Smooth muscle cell (in vitro differentiated cells): ENCODE results near the gene WDR86. TPM values are rescaled to one million over a fixed set of nuclear protein-coding genes. Genes with fewer than 3 reads are reported as not detected.

Experiments used
- DNase-seq: peaks from one replicate; lab custom pipeline; 2025; ENCODE audit not compliant: unreplicated experiment; lab: John Stamatoyannopoulos, UW
- H2AFZ ChIP-seq: fragments of 200-600 bp; sonication (generic); 2 replicates; pipeline ENCODE4 v1.6.0; 2016; ENCODE audit warnings: antibody characterized with exemption, low read depth, mild to moderate bottlenecking
- H3F3A ChIP-seq: fragments of 200-600 bp; sonication (generic); 2 replicates; pipeline ENCODE4 v1.6.0; 2017; ENCODE audit warnings: antibody characterized with exemption, low read depth
- H3K27ac ChIP-seq: fragments of 200-600 bp; sonication (generic); 2 replicates; pipeline ENCODE4 v1.5.1; 2016; ENCODE audit warnings: low read depth, mild to moderate bottlenecking
- H3K27me3 ChIP-seq: fragments of 200-600 bp; sonication (generic); 2 replicates; pipeline ENCODE4 v1.6.1; 2016; ENCODE audit warnings: low read depth, mild to moderate bottlenecking
- H3K36me3 ChIP-seq: fragments of 200-600 bp; sonication (generic); 2 replicates; pipeline ENCODE4 v1.5.1; 2016; ENCODE audit warnings: low read depth
- H3K4me1 ChIP-seq: fragments of 200-600 bp; sonication (generic); 2 replicates; pipeline ENCODE4 v1.5.1; 2016; ENCODE audit warnings: low read depth
- H3K4me2 ChIP-seq: fragments of 200-600 bp; sonication (generic); 2 replicates; pipeline ENCODE4 v1.6.0; 2016; ENCODE audit warnings: mild to moderate bottlenecking
- H3K4me3 ChIP-seq: fragments of 200-600 bp; sonication (generic); 2 replicates; pipeline ENCODE4 v1.5.1; 2016; ENCODE audit warnings: mild to moderate bottlenecking
- H3K79me2 ChIP-seq: fragments of 200-600 bp; sonication (generic); 2 replicates; pipeline ENCODE4 v1.6.0; 2016; ENCODE audit warnings: low read depth, mild to moderate bottlenecking
- H3K9ac ChIP-seq: fragments of 200-600 bp; sonication (generic); 2 replicates; pipeline ENCODE4 v1.6.0; 2016; ENCODE audit warnings: low read depth
- H3K9me3 ChIP-seq: fragments of 200-600 bp; sonication (generic); replicated peaks from 2 replicates; pipeline ENCODE4 v1.5.1; 2016; ENCODE audit warnings: low read depth
- H4K20me1 ChIP-seq: fragments of 200-600 bp; sonication (generic); 2 replicates; pipeline ENCODE4 v1.6.0; 2016; ENCODE audit warnings: low read depth
- CTCF ChIP-seq: fragments of 200-600 bp; sonication (generic); IDR thresholded peaks from 2 replicates; pipeline ENCODE4 v1.5.1; 2017; ENCODE audit warnings: borderline replicate concordance, mild to moderate bottlenecking, antibody characterized with exemption; ENCODE audit not compliant: insufficient read depth, poor library complexity, severe bottlenecking
- WGBS: methylation state at CpG from one replicate; pipeline ENCODE4 v1.1.7; 2016; ENCODE audit warnings: low lambda C conversion rate; 5-methylcytosine and 5-hydroxymethylcytosine counted together
- polyA plus RNA-seq: library from polyadenylated mRNA; unstranded; fragments of >200 nt; fragmentation: Nextera tagmentation; extraction: Ambion mirVana; gene quantifications from 2 replicates; pipeline ENCODE4 v1.2.1, GENCODE V29; 2016
- total RNA-seq: library from RNA; depleted of rRNA; stranded (reverse); fragments of >200 nt; gene quantifications from 2 replicates; pipeline ENCODE4 v1.2.3, GENCODE V29; 2014

The WDR86 gene
- total and polyA plus RNA-seq, 2 experiments from 2014 or later = 1.3 to 4.1 TPM

GRCh38 chr7:151339651-151340382, 70.0 kb downstream of the WDR86 start:
- no peak for TF ChIP-seq CTCF
- Histone ChIP-seq H3K9ac (no peak overlapping the region), H3F3A (peaks cover 4% of the 10 kb centered on the region), H3K27ac (no peak overlapping the region), H3K4me1 (peaks cover 8% of the 10 kb centered on the region), H3K79me2 (peaks cover 15% of the 10 kb centered on the region), H4K20me1 (no peaks in the 10 kb centered on the region), H2AFZ (peak overlapping the region; percentile 18), H3K4me3 (no peak overlapping the region), H3K27me3 (no peaks in the 10 kb centered on the region), H3K4me2 (no peak overlapping the region), H3K9me3 (no peaks in the 10 kb centered on the region), H3K36me3 (no peaks in the 10 kb centered on the region)
- DNase-seq = no peak
- 93% methylated on average over 7 of the region's 7 CpGs for WGBS

- DNase-seq = no peak
- Histone ChIP-seq H4K20me1 (no peaks in the 10 kb centered on the region), H2AFZ (no peak overlapping the region), H3K27me3 (no peaks in the 10 kb centered on the region), H3K27ac (no peak overlapping the region), H3K4me1 (peaks cover 8% of the 10 kb centered on the region), H3K36me3 (no peaks in the 10 kb centered on the region), H3F3A (peaks cover 4% of the 10 kb centered on the region), H3K4me2 (no peak overlapping the region), H3K79me2 (peaks cover 15% of the 10 kb centered on the region), H3K9me3 (no peaks in the 10 kb centered on the region), H3K9ac (no peak overlapping the region), H3K4me3 (no peak overlapping the region)
- WGBS = 91% methylated on average over 3 of the region's 3 CpGs
- no peak for TF ChIP-seq CTCF
Measured at GRCh38 chr7:151338809-151339208, 71.0 kb downstream of the WDR86 start.

- H3K9me3 ChIP-seq = no peaks in the 10 kb centered on the region
- H3K36me3 ChIP-seq = no peaks in the 10 kb centered on the region
- 98% methylated on average over 2 of the region's 2 CpGs for WGBS
- H3K4me3 ChIP-seq = no peak overlapping the region
- H3K27ac ChIP-seq = no peak overlapping the region
- no peak overlapping the region for H3K4me2 ChIP-seq
- H4K20me1 ChIP-seq = no peaks in the 10 kb centered on the region
- H3K27me3 ChIP-seq = no peaks in the 10 kb centered on the region
- H3K4me1 ChIP-seq = peaks cover under 1% of the 10 kb centered on the region
- H3F3A ChIP-seq = peaks cover 4% of the 10 kb centered on the region
- no peak for TF ChIP-seq CTCF
- H2AFZ ChIP-seq = no peak overlapping the region
- no peak for DNase-seq
- H3K79me2 ChIP-seq = peaks cover under 1% of the 10 kb centered on the region
- H3K9ac ChIP-seq = no peak overlapping the region
Measured at GRCh38 chr7:151337346-151337745, 72.5 kb downstream of the WDR86 start.

- no peak overlapping the region for H3K9ac ChIP-seq
- H3K27me3 ChIP-seq = no peaks in the 10 kb centered on the region
- H3F3A ChIP-seq = no peaks in the 10 kb centered on the region
- no peaks in the 10 kb centered on the region for H3K36me3 ChIP-seq
- H3K9me3 ChIP-seq = no peaks in the 10 kb centered on the region
- H4K20me1 ChIP-seq = no peaks in the 10 kb centered on the region
- 43% methylated on average over 12 of the region's 12 CpGs for WGBS
- H2AFZ ChIP-seq = no peak overlapping the region
- H3K4me3 ChIP-seq = no peak overlapping the region
- H3K27ac ChIP-seq = no peak overlapping the region
- H3K4me2 ChIP-seq = peak overlapping the region; percentile 24
- no peaks in the 10 kb centered on the region for H3K79me2 ChIP-seq
- H3K4me1 ChIP-seq = no peaks in the 10 kb centered on the region
- no peak for DNase-seq
- TF ChIP-seq CTCF = no peak
Measured at GRCh38 chr7:151336027-151336708, 73.7 kb downstream of the WDR86 start.
